ENCODE measurements around the gene YTHDF1.

The YTHDF1 gene

GRCh38 chr20:63153254-63154221 is 62.4 kb downstream of the YTHDF1 start:
- DNase-seq = no peak

DNA sequence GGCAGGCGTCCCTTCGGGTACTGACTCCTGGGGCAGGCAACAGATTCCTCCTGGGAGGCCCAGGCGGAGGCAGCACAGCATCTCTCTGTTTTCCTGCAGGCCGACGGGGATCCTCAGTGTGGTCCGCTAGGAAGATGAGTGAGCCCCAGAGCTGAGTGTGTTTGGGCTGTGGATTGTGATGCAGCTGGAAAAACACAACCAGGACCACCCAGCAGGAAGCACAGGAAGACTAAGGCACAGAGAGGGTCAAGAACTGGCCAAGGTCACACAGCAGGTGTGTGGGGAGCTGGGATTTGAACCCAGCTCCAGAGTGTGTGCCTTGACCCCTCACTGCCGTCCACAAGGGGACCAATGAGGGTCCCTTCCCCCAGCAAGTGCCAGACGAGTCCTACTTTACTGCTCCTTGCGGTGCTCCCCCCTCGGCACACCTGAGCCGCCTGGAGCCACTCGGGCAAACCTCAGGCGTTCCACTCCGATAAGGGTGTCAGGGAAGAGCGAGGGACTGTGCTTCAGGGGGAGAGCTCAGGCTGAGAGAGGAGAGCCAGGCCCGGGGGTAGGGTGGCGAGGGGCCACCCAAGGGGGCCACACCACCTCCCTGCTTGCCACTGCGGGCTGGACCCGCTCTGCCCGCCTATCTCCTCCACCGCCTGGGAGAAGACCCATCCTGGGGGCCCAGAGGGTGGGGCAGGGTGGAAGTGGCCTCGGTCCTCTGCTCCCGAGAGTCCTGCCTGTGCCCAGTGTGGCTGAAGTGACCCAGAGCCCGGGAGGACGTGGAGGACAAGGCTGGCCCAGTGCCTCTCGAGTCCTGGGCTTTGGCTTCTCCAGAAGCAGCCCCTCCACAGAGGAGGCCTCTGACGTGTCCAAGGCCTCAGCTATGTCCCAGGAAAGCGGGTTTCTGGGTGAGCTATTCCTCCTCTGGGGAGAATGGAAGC is 63.3 kb downstream of the YTHDF1 start:
- DNase-seq = no peak

DNA sequence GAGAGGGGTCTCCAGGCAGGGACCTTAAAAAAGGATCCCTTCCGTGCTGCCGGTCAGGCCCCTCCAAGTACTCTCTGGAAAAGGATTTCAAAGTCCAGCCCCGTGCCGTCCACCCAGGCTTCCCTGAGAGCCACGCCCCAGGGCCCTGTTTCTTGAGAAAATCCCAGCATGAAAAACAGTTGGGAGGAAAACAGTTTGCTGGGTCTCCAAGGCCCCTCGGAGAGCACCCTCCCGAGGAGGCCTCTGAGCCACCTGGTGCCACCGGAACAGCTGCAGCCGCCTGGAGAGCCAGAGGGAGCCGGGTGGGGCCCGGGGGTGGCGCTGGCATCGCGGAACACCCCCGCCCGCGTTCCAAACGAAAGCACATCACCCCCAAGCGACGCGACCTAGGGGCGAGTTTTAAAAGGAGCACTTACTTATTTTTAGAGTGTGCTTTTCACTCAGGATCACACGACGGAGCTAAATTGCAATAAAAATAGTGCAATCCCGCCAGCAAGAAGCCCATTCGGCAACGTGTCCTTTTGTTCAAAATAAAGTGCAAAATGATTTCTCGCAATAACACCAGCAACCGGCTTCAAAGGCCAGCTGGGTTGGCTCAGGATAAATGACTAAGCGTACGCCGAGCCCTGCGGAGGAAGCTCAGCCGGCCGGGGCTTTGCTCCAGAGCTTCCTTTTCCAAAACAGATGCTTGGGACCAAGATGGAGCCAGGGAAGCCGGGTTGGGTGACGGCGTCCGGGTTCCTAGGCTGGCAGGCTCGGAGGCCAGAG is 64.2 kb downstream of the YTHDF1 start:
- no peak for DNase-seq

DNA sequence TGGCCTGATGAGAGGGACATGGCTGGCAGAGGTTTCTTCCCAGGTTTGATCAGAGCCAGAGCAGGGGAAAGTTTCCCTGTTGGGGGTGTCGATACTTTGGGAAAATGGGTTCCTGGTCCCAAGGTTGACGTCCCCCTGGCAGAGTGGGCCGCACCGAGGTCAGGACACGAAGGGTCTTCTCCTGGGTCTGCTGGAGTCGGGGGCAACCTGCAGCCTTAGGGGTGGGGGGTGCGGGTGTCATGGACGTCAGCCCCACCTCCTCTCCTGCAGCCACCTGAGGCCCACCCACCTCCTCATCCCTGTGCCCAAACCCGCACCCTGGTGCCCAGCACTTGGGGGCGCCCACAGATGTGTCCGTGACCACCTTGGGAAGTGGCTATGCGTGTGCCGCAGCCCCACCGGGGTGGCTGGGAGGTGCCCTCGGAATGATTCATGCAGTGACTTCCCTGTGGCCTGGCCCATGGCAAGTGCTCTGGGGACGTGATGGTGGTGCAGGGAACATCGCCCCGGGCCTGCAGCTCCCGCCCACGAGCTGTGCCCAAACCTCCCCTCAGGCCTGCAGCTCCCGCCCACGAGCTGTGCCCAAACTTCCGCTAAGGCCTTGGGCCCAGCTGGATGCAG is 64.9 kb downstream of the YTHDF1 start:
- no peak for DNase-seq

GRCh38 chr20:63150391-63150898 is 65.5 kb downstream of the YTHDF1 start:
- DNase-seq = no peak

DNA sequence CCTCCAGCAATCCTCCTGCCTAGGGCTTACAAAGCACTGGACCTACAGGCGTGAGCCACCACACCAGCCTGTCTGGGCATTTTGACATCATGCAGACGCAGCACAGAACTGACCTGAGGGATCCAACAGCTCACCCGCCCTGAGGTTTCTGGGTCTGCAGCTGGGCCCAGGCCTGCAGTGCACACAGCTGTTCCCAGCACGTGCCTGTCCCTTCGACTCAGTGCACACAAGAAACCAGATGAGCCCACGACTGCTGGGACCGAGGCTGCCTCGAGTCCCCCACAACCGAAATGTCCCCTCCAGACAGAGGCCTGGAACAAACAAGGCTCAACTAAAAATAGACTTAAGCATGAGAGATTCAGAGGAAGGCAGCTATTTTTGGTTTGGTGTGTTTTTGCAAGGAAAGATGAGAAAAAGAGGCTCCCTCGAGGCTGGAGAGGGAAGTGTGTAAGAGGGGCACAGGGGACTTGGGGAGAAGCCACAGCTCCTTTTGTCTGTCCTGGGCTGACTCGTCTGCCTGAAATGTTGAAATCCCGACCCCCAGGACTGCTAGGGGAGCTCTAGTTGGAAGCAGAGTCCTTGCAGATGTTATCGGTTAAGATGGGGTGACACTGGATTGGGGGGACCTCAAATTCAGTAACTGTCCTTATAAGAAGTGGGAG is 66.3 kb downstream of the YTHDF1 start:
- no peak for DNase-seq

- no peak for DNase-seq
Measured at GRCh38 chr20:63148696-63149095, 67.2 kb downstream of the YTHDF1 start.

DNA sequence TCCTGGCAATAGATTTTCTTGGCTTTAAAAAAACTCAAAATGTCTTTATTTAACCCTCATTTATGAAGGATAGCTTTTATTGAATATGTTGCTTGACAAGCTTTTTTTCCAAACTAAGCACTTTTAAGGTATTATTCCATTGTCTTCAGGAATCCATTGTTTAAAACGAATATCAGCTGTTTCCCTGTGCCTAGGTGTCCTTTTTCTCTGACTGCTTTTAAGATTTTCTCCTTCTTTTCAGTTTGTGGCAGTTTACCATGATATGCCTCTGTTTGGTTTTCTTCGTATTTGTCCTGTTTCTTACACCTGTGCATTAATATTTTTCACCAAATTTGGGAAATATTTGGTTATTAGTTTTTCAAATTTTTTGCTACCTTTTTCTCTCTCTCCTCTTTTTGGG is 68.4 kb downstream of the YTHDF1 start:
- DNase-seq = no peak
